ENCODE data around the gene ADGRL2.

ADGRL2 gene

DNA sequence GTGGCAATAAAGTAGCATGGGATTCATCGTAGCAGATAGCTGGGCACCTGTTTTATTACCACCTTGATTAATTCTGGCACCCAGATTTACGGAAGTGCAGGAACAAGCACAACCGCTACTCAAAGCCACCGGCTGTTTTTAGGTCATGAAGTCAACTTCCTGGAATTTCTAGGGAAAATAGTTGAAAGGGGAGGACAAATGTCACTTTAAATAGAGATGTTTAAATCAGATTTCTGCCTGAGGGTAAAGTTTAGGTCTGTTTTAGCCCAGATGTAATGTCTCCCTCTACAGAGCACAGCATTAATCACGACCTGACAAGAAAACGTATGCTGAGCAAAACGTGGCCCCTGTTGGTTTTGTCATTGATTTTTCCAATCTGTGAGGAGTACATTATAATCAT, 8.0 kb downstream of the ADGRL2 start:
- no peak for DNase-seq

DNA sequence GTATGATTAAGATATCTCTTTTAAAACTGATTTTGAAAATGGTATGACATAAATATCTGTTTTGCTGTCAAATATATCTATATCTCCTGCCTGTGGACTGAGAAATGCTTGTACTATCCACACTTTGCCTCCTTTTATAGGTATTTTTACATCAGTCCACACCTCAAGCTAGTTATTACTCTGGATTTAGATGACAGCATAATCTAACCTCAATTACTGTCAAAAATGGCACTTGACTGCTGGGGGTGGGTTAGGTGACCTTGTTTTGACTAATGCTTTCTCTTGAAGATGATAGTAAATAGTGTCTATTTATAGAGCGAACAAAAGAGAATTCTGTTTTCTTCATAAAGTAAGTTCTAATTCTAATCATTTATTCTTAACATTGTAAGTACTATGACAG, 9.1 kb downstream of the ADGRL2 start:
- DNase-seq = no peak

DNA sequence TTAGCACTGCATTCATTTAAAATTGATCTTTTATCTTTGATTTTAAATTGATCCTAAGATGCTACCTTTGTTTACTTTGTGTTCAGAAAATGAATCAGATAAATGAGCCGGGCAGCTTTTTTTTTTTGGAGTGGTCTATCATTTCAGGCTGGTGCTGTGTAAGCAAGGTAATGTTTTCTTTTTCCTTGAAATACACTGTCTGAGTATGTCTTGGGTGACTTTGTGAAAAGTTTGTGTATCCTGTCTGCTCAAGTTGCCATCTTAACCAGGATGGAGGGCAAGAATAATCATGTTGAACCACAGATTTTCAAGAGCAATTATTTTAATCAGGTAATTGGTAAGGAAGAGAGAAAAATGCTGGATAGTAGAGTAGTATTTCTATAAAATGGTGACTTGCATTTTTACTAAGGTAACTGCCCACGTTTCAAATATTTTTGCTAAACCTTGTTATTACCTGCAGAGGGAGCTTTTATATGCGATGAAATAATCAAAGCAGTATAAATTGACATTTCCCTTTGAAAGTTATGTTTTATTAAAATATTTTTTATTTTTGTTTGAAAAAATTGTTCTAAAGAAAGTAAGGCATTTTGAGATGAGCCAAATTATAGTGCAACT, 11.1 kb downstream of the ADGRL2 start:
- DNase-seq = no peak

GRCh38 chr1:81812712-81813111, 12.0 kb downstream of the ADGRL2 start:
- no peak for DNase-seq

- no peak for DNase-seq
Measured at GRCh38 chr1:81813691-81814090, 13.0 kb downstream of the ADGRL2 start.

DNA sequence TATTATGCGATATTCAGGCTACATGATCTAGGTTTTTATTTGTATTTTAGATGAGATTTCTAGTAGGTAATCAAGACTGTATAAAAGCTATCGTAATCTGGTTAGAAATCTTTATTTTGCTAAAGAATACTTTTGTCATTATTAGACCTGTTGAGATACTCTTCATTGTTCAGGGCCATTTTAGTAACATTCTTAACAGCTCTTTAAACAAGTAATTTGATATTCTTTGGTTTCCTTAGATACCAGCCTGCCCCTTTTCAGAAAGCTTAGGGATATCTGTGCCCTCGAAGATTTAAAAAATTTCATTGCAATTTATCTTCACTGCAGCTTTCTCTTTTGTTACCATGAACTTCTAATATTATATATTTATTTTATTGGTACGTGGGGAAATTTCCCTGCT, 18.9 kb downstream of the ADGRL2 start:
- no peak for DNase-seq

GRCh38 chr1:81820765-81821164, 20.0 kb downstream of the ADGRL2 start:
- DNase-seq = no peak

DNA sequence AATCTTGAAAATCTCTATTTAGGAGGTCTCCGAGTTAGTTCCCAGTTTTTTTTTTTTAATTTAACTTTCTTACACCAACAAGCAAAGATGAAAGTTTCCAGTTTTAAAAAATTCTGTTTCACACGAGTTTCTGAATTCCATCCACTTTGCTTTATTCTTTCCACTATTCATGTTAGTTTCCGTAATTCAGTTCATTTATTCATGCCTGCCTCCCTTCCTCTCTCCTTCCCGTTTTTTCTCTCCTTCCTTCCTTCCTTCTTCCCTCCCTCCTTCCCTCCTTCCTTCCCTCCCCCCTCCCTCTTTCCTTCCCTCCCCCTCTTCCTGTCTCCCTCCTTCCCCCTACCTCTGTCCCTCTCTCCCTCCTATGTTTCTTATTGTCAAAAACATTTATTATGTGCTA, 22.3 kb downstream of the ADGRL2 start:
- DNase-seq = no peak

DNA sequence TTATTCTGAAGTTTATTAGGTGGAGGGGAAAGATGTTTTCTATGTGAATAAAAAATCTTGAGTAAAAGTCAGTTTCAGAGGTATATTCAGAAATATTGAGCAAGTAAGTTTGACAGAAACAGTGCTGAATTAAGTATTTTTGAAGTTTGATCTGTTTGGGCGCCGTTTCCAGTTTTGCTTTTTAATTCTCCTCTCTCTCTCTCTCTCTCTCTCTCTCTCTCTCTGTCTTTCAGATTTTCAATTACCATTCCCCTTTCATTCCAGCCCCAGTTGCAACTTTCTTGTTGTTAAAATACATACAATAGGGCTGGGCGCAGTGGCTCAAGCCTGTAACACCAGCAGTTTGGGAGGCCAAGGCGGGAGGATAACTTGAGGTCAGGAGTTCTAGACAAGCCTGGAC, 24.0 kb downstream of the ADGRL2 start:
- no peak for DNase-seq

DNA sequence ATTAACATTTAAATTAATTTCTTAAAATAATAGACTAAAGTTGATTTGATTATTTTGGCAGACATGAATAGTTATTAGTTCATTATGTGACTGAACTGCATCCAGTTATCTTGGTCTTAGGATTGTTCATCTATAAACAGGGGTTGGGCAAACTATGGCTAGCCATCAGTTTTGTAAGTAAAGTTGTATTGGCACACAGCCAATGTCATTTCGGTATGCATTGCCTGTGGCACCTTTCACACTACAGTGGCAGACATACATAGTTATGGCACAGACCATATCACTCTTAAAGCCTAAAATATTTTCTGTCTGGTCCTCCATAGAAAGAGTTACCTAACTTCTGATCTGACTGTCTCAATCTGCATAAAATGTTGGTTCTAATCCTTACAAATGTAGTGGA, 27.2 kb downstream of the ADGRL2 start:
- no peak for DNase-seq

DNA sequence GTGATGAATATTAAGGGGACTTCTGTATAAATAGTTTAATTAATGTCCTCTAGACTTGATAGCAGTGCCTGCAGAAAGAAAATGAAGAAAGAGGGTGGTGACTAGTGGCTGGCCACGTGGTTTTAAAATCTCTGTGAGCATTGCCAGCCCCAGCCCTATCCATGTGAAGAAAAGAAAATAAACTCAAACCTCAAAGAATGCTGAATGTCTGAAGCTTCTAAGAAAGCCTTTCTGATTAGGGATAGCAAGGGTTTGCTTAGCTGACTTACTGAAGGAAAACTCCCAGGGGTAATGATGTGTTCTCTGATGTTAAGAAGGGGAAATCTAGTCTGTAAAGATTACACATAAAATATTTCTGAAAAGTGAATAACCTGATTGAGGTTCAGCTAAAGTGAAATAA, 31.8 kb downstream of the ADGRL2 start:
- DNase-seq = no peak

DNA sequence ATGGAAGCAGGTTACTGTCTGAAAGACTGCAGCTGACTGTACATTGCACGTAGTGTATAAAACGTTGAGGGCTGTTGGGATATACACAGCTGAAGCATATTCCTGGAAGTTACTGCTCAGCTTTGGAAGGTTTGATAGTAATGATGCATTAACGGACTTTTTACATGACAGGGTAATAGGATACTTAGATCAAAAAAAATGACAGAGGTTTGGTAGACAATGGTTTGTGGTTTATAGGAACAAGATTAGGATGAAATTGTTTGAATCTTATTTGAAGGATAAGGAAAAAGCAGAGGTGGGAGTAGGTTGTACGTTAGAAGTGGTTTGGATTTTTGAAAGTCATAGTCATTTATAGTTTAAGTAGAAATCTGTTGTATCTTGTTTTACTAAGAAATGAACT, 33.0 kb downstream of the ADGRL2 start:
- DNase-seq = no peak

DNA sequence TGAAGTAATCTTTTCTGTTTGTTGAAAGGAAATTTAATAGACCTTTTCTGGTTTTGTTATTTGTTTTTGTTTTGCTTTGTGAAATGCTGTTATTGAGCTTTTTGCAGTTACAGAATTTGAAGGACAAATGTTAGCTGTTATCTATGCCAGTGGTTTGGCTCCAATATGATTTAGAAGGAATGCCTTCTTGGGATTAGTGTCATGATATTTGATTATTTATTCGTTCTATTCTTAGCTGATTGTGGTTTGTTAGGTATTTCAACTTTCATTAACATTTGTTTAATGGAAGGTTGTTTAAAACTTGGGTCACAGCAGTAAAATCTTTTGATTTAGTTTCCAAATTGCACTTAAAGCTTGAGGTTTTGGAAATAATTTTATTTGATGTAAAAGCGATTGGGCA, 33.5 kb downstream of the ADGRL2 start:
- DNase-seq = no peak

- no peak for DNase-seq
Measured at GRCh38 chr1:81834921-81835698, 34.4 kb downstream of the ADGRL2 start.

GRCh38 chr1:81836007-81836626, 35.4 kb downstream of the ADGRL2 start:
- no peak for DNase-seq

- no peak for DNase-seq
Measured at GRCh38 chr1:81838600-81839218, 38.0 kb downstream of the ADGRL2 start.

DNA sequence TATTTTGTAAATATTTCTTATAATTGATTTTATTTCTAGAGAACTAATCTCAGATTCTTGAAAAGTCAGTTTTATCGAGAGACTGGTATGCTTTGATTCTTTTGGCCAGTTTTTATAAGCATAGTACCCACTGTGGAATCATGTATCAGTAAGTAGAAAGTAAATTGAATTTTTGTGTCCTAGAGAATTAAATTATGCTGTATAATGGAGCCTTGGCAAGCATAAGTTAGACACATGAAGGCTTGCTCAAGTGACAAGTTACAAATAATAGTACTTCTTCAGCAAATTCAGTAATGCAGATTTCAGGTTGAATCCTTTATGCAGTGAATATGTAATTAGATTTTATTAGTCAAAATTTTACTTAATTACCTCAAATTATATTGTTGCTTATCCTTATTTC, 40.1 kb downstream of the ADGRL2 start:
- DNase-seq = no peak

- DNase-seq = no peak
Measured at GRCh38 chr1:81841795-81842194, 41.1 kb downstream of the ADGRL2 start.

- DNase-seq = no peak
Measured at GRCh38 chr1:81844477-81844876, 43.7 kb downstream of the ADGRL2 start.

- no peak for DNase-seq
Measured at GRCh38 chr1:81846630-81847029, 45.9 kb downstream of the ADGRL2 start.

DNA sequence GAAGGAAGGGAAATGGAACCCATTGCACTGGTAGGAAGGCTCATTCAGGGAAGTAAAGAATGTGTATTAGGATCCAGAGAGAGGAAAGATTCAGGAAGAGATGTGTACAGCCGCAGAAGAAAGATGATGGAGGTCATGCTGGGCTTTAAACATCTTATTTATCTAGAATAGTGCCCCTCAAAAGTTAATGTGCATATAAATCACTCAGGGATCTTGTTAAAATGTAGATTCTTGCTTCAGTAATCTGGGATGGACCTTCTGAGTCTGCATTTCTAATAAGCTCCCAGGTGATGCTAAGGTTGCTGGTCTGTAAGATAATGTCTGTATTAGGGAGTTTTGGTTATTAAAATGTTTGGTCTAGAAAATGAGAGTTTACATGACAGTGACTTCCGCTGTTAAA, 46.3 kb downstream of the ADGRL2 start:
- DNase-seq = no peak

DNA sequence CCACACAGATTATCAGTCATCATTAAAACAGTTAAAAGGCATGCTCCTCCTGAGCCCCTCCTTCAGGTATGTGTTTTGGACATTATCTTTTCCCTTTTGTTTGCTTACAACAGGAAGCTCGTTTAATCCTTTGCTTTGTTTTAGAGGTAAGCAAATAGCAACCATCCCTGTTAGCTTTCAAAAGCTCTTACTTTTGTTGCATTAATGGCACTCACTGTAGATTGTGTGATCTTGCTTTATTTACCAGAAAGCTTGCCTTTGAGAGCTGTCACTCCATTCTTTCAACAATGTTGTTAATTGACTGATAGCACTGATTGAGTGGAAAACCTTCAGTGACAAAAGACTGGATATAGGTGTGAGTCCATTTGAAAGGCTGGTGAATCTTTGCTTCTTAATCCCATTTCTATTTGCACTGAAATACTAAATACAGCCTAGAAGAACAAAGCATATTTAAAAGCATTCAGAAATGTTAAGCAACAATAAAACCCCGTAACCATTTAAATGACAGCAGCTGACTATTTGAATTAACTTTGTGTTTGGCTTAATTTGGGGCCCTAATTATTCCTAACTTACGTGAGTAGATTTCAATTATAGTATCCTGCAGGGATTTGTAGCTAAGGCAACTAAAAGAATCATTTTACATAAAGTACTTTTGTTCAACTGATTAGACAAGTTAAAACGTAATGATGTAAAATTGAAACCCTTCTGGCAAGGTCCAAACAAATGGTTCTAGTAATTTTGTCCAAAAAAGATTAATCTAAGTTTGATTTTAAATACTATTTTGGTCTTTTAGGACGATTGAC, 48.3 kb downstream of the ADGRL2 start:
- no peak for DNase-seq

- no peak for DNase-seq
Measured at GRCh38 chr1:81850031-81850430, 49.3 kb downstream of the ADGRL2 start.
